Measurements from ENCODE around the gene KCTD8. TPM values are rescaled to one million over a fixed set of nuclear protein-coding genes. Genes with fewer than 3 reads are reported as not detected.

The KCTD8 gene
- total RNA-seq, 1 experiment from 2014 or later = not detected

DNA sequence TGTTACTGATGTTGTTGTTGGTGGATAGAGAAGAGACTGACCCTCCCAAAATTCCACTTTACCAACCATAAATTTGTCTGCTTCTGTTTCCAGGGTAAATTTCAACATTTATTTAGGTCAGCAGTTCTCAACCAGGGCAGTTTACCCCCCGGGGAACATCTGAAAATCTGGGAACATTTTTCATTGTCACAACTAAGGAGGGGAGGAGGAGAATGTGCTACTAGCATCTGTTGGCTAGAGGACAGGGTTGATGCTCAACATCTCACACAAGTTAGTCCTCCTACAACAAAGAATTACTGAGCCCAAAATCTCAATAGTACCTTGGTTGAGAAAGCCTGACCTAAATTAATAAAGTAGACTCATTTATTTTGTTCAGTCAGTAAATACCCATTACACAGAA lies 25.7 kb downstream of the KCTD8 start:
- CTCF ChIA-PET = no interaction called here
- H3K27ac ChIP-seq = no peak overlapping the region
- no TSS peak for BruUV-seq (replicated peaks)
- no peaks in the 10 kb centered on the region for H3K4me1 ChIP-seq (replicated peaks; ENCODE audit: insufficient read depth)
- H3K4me2 ChIP-seq = no peak overlapping the region
- no peak overlapping the region for H3K4me3 ChIP-seq
- no peaks in the 10 kb centered on the region for H3K36me3 ChIP-seq (ENCODE audit: low read depth)
- no peaks in the 10 kb centered on the region for H3K79me2 ChIP-seq (ENCODE audit: low read depth)
- H3F3A ChIP-seq (ENCODE audit: insufficient read depth, low read depth) = no peaks in the 10 kb centered on the region
- no peaks in the 10 kb centered on the region for H3K27me3 ChIP-seq (ENCODE audit: insufficient read depth, low read depth)
- DNase-seq = no peak
- TF ChIP-seq EZH2 (IDR thresholded peaks at IDR 0.05; ENCODE audit: low read depth) = no peak
- TF ChIP-seq CTCF (conservative IDR thresholded peaks at IDR 0.05) = no peak
- no peaks in the 10 kb centered on the region for H3K9me3 ChIP-seq (ENCODE audit: insufficient read depth, low read depth)
- H4K20me1 ChIP-seq (ENCODE audit: insufficient read depth) = no peaks in the 10 kb centered on the region
- H2AFZ ChIP-seq = no peak overlapping the region
- POLR2A ChIA-PET (ENCODE audit: unreplicated experiment) = no interaction called here
- intact Hi-C loops (cut with micrococcal nuclease; ENCODE audit: unreplicated experiment) = no loop called here
- H3K9me2 ChIP-seq (ENCODE audit: insufficient read depth) = no peaks in the 10 kb centered on the region

DNA sequence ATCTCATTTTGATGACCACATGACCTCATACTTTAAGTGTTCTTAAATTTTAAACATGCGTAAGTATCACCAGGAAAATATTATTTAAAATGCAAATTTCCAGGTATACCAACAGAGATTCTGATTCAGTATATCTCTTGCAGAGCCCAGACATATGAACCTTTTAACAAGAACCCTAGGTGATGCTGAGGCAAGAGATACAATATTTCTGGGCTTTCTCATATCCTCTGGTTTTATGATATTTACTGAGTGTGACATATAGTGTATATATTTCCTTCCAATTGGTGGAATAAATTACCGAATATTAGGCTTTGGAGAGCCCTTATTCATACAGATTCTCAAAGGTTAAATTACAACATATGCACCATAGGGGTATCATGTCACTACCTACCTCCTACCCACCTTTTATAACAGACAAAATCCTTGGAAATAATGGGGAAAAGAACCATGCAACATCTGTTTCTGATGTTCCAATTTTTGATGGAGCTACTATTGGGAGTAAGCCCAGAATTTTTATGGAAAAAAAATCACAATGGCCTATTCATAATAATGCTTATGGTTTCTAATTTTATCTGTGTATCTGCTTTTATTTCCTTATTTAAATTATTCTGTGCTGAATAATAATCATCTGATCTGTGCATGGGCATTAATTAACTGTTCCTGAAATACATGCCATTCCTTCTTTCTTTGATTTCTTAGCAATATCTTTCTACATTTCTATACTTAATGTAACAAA lies 27.1 kb downstream of the KCTD8 start:
- ChIA-PET POLR2A (ENCODE audit: unreplicated experiment) (no interaction called here), CTCF (no interaction called here)
- DNase-seq = no peak
- Histone ChIP-seq H3K4me2 (no peak overlapping the region), H3F3A (ENCODE audit: insufficient read depth, low read depth) (no peaks in the 10 kb centered on the region), H3K9me2 (ENCODE audit: insufficient read depth) (no peaks in the 10 kb centered on the region), H2AFZ (no peak overlapping the region), H4K20me1 (ENCODE audit: insufficient read depth) (no peaks in the 10 kb centered on the region), H3K27me3 (ENCODE audit: insufficient read depth, low read depth) (no peaks in the 10 kb centered on the region), H3K9me3 (ENCODE audit: insufficient read depth, low read depth) (no peaks in the 10 kb centered on the region), H3K36me3 (ENCODE audit: low read depth) (no peaks in the 10 kb centered on the region), H3K27ac (no peak overlapping the region), H3K4me1 (replicated peaks; ENCODE audit: insufficient read depth) (no peaks in the 10 kb centered on the region), H3K4me3 (no peak overlapping the region), H3K79me2 (ENCODE audit: low read depth) (no peaks in the 10 kb centered on the region)
- BruUV-seq (replicated peaks) = no TSS peak
- intact Hi-C loops (cut with micrococcal nuclease; ENCODE audit: unreplicated experiment) = no loop called here
- TF ChIP-seq CTCF (conservative IDR thresholded peaks at IDR 0.05) = no peak
- no peak for TF ChIP-seq EZH2 (IDR thresholded peaks at IDR 0.05; ENCODE audit: low read depth)

DNA sequence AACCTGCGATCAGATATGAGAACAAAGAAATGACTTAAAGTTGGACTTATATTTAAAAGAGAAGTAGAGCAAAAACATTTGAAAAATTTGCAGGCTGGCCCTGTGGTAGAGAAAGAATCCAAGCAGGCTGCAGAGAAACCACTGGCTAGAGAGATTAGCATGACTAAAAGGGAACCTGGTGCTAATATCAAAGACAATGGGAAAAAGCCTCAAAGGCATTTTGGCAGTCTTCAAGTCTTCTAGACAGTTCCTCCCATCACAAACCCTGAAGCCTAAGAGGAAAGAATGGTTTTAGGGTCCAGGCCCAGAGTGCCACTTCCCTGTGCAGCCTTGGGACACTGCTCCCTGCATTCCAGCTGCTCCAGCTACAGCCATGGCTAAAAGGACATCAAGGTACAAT lies 33.4 kb downstream of the KCTD8 start:
- no peaks in the 10 kb centered on the region for H3K9me3 ChIP-seq (ENCODE audit: insufficient read depth, low read depth)
- TF ChIP-seq EZH2 (IDR thresholded peaks at IDR 0.05; ENCODE audit: low read depth) (no peak), CTCF (conservative IDR thresholded peaks at IDR 0.05) (no peak)
- CTCF ChIA-PET = no interaction called here
- H3F3A ChIP-seq (ENCODE audit: insufficient read depth, low read depth) = no peaks in the 10 kb centered on the region
- no peak for DNase-seq
- no peak overlapping the region for H3K4me2 ChIP-seq
- no peaks in the 10 kb centered on the region for H3K27me3 ChIP-seq (ENCODE audit: insufficient read depth, low read depth)
- BruUV-seq (replicated peaks) = no TSS peak
- no peaks in the 10 kb centered on the region for H4K20me1 ChIP-seq (ENCODE audit: insufficient read depth)
- POLR2A ChIA-PET (ENCODE audit: unreplicated experiment) = no interaction called here
- intact Hi-C loops (cut with micrococcal nuclease; ENCODE audit: unreplicated experiment) = no loop called here
- no peaks in the 10 kb centered on the region for H3K9me2 ChIP-seq (ENCODE audit: insufficient read depth)
- H3K79me2 ChIP-seq (ENCODE audit: low read depth) = no peaks in the 10 kb centered on the region
- no peak overlapping the region for H3K4me3 ChIP-seq
- H3K36me3 ChIP-seq (ENCODE audit: low read depth) = no peaks in the 10 kb centered on the region
- H3K4me1 ChIP-seq (replicated peaks; ENCODE audit: insufficient read depth) = no peaks in the 10 kb centered on the region
- no peak overlapping the region for H3K27ac ChIP-seq
- no peak overlapping the region for H2AFZ ChIP-seq
